ENCODE measurements around the gene ADARB1. TPM values are rescaled to one million over a fixed set of nuclear protein-coding genes. Genes with fewer than 3 reads are reported as not detected.

Gene ADARB1
- total RNA-seq, 1 experiment from 2014 or later = 12.1 TPM

GRCh38 chr21:45037986-45038385 is 36.4 kb upstream of the ADARB1 start:
- Histone ChIP-seq H3F3A (ENCODE audit: insufficient read depth, low read depth) (no peaks in the 10 kb centered on the region), H3K9me3 (ENCODE audit: insufficient read depth, low read depth) (peaks cover 5% of the 10 kb centered on the region; the same call in 1 of the 2 replicates), H3K79me2 (ENCODE audit: low read depth) (no peaks in the 10 kb centered on the region), H3K4me1 (replicated peaks; ENCODE audit: insufficient read depth) (no peaks in the 10 kb centered on the region), H3K27ac (no peak overlapping the region), H3K4me3 (no peak overlapping the region), H3K36me3 (ENCODE audit: low read depth) (no peaks in the 10 kb centered on the region), H3K27me3 (ENCODE audit: insufficient read depth, low read depth) (no peaks in the 10 kb centered on the region; the same call in 1 of the 2 replicates), H3K4me2 (no peak overlapping the region), H3K9me2 (ENCODE audit: insufficient read depth) (no peaks in the 10 kb centered on the region), H2AFZ (no peak overlapping the region), H4K20me1 (ENCODE audit: insufficient read depth) (no peaks in the 10 kb centered on the region)
- ChIA-PET POLR2A (ENCODE audit: unreplicated experiment) (no interaction called here), CTCF (no interaction called here)
- TF ChIP-seq EZH2 (IDR thresholded peaks at IDR 0.05; ENCODE audit: low read depth) (no peak), CTCF (conservative IDR thresholded peaks at IDR 0.05) (no peak)
- BruUV-seq (replicated peaks) = no TSS peak
- intact Hi-C loops (cut with micrococcal nuclease; ENCODE audit: unreplicated experiment) = no loop called here
- no peak for DNase-seq

GRCh38 chr21:45039317-45040156 is 34.8 kb upstream of the ADARB1 start:
- no TSS peak for BruUV-seq (replicated peaks)
- intact Hi-C loops (cut with micrococcal nuclease; ENCODE audit: unreplicated experiment) = no loop called here
- no peak overlapping the region for H2AFZ ChIP-seq
- H3K9me3 ChIP-seq (ENCODE audit: insufficient read depth, low read depth) = peaks cover 5% of the 10 kb centered on the region; the same call in 1 of the 2 replicates
- no peak for TF ChIP-seq CTCF (conservative IDR thresholded peaks at IDR 0.05)
- no peak for TF ChIP-seq EZH2 (IDR thresholded peaks at IDR 0.05; ENCODE audit: low read depth)
- no peaks in the 10 kb centered on the region for H4K20me1 ChIP-seq (ENCODE audit: insufficient read depth)
- ChIA-PET CTCF (no interaction called here), POLR2A (ENCODE audit: unreplicated experiment) (no interaction called here)
- H3K27me3 ChIP-seq (ENCODE audit: insufficient read depth, low read depth) = no peaks in the 10 kb centered on the region; the same call in 1 of the 2 replicates
- no peak for DNase-seq
- no peak overlapping the region for H3K27ac ChIP-seq
- no peaks in the 10 kb centered on the region for H3K4me1 ChIP-seq (replicated peaks; ENCODE audit: insufficient read depth)
- no peaks in the 10 kb centered on the region for H3K9me2 ChIP-seq (ENCODE audit: insufficient read depth)
- no peaks in the 10 kb centered on the region for H3K79me2 ChIP-seq (ENCODE audit: low read depth)
- no peaks in the 10 kb centered on the region for H3K36me3 ChIP-seq (ENCODE audit: low read depth)
- H3K4me3 ChIP-seq = no peak overlapping the region
- no peaks in the 10 kb centered on the region for H3F3A ChIP-seq (ENCODE audit: insufficient read depth, low read depth)
- H3K4me2 ChIP-seq = no peak overlapping the region

GRCh38 chr21:45040157-45040711 is 34.1 kb upstream of the ADARB1 start:
- intact Hi-C loops (cut with micrococcal nuclease; ENCODE audit: unreplicated experiment) = no loop called here
- no peaks in the 10 kb centered on the region for H3K36me3 ChIP-seq (ENCODE audit: low read depth)
- H3K9me2 ChIP-seq (ENCODE audit: insufficient read depth) = no peaks in the 10 kb centered on the region
- no peak for DNase-seq
- H3K79me2 ChIP-seq (ENCODE audit: low read depth) = no peaks in the 10 kb centered on the region
- peaks cover 5% of the 10 kb centered on the region; the same call in 1 of the 2 replicates for H3K9me3 ChIP-seq (ENCODE audit: insufficient read depth, low read depth)
- no TSS peak for BruUV-seq (replicated peaks)
- CTCF ChIA-PET = no interaction called here
- no peak for TF ChIP-seq CTCF (conservative IDR thresholded peaks at IDR 0.05)
- no peak for TF ChIP-seq EZH2 (IDR thresholded peaks at IDR 0.05; ENCODE audit: low read depth)
- H3K27ac ChIP-seq = no peak overlapping the region
- POLR2A ChIA-PET (ENCODE audit: unreplicated experiment) = no interaction called here
- H3K4me2 ChIP-seq = no peak overlapping the region
- no peaks in the 10 kb centered on the region for H4K20me1 ChIP-seq (ENCODE audit: insufficient read depth)
- no peak overlapping the region for H3K4me3 ChIP-seq
- H3F3A ChIP-seq (ENCODE audit: insufficient read depth, low read depth) = no peaks in the 10 kb centered on the region
- peaks cover 5% of the 10 kb centered on the region for H3K27me3 ChIP-seq (ENCODE audit: insufficient read depth, low read depth)
- no peaks in the 10 kb centered on the region for H3K4me1 ChIP-seq (replicated peaks; ENCODE audit: insufficient read depth)
- no peak overlapping the region for H2AFZ ChIP-seq
